Measurements from ENCODE around the gene FGD3.
"Not testable (repeated sequence)": the region's sequence is repeated elsewhere in the genome, so short reads cannot be mapped to it uniquely, and the experiment has no call there.

The FGD3 gene, protein sequence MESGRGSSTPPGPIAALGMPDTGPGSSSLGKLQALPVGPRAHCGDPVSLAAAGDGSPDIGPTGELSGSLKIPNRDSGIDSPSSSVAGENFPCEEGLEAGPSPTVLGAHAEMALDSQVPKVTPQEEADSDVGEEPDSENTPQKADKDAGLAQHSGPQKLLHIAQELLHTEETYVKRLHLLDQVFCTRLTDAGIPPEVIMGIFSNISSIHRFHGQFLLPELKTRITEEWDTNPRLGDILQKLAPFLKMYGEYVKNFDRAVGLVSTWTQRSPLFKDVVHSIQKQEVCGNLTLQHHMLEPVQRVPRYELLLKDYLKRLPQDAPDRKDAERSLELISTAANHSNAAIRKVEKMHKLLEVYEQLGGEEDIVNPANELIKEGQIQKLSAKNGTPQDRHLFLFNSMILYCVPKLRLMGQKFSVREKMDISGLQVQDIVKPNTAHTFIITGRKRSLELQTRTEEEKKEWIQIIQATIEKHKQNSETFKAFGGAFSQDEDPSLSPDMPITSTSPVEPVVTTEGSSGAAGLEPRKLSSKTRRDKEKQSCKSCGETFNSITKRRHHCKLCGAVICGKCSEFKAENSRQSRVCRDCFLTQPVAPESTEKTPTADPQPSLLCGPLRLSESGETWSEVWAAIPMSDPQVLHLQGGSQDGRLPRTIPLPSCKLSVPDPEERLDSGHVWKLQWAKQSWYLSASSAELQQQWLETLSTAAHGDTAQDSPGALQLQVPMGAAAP
- total RNA-seq = 228 to 306 (median 291) reads per million in 4 donors

DNA sequence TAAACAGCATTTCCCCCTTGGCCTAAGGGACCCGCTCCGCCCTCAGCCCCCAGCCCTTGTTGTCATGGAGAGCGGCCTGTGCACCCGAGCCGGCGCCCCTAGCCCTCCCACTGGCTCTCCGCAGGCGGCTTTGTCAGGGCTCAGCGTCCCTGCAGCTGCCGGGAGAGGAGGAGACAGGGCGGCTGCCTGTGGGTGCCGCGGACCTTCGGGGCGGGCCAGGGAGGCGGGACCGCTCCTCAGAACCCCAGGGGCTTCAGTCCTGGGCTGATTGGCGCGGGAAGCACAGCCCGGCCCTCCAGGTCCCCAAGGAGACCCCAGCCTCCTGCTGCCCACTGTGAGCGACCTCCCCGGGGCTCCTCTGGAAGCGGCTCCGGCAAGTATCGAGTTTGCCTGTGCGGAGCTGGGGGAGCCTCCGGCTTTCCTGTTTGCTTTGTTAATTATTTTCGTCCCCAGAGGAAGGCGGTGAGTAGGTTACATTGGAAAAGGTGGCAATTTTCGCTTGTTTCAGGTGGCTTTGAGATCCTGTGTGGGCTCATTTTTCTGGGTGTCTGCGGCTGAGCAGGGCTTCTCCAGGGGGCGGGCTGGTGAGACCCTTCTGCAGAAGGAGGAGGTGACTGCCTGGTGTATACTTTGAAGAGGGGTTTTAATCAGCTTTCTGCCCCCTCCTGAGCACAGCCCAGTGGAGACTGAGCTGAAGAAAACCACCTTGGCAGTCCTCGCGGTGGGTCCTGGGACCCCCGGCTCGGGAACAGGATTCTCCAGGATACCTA is at the start of gene FGD3:
Gene FGD3 (plus strand): TSS at position 256 of the 770 bp plus-strand sequence. CDS start 28,734 bp downstream, outside the sequence.
- DNase-seq = peak in 1 of 5 donors; percentile 30

DNA sequence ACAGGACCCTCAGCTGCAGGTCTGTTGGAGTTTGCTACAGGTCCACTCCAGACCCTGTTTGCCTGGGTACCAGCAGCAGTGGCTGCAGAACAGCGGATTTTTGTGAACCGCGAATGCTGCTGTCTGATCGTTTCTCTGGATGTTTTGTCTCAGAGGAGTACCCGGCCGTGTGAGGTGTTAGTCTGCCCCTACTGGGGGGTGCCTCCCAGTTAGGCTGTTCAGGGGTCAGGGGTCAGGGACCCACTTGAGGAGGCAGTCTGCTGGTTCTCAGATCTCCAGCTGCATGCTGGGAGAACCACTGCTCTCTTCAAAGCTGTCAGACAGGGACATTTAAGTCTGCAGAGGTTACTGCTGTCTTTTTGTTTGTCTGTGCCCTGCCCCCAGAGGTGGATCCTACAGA is 42.2 kb upstream of the FGD3 start:
- not testable (repeated sequence) for DNase-seq

DNA sequence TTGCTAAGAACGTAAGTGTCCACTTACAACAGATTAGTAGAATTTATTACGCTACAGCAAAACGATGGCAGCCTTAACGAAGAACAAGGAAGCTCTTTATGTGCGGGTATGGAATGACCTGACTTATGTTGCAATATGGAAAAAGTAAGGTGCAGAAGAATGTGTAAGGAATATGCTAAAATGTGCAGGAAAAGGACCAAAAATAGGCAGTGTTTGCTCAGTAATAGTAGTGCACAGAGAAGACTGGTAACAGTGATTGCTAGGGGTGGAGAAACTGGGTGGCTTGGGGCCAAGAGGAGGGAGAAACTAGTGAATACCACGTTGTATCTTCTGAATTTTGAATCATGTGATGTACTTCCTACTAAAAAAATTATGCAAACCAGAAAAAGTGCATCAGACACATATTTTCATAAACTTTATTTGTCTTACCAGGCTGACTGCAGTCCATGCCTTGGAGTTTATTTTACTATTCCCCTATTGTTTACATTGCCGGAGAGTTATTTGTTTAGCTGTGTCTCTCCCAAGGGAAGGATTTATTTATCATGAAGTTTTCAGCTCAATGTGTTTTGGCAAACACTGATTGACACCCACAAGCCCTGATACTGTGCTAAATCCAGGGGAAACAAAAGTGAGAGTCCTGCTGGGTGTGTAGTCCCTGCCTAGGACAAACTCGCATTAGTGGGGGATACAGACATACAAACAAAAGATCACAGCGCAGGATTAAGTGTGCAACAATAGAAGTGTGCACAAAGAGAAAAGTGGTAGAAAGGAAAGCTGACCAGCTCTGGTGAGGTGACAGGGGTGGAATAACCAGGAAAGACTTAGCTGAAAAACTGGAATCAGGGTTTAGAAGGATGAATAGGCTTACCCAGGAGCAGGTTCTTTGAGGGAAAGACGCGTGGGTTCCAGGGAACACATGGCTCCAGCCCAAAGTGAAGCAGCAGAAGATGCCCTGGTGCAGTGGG is 35.5 kb upstream of the FGD3 start:
- no peak for DNase-seq

DNA sequence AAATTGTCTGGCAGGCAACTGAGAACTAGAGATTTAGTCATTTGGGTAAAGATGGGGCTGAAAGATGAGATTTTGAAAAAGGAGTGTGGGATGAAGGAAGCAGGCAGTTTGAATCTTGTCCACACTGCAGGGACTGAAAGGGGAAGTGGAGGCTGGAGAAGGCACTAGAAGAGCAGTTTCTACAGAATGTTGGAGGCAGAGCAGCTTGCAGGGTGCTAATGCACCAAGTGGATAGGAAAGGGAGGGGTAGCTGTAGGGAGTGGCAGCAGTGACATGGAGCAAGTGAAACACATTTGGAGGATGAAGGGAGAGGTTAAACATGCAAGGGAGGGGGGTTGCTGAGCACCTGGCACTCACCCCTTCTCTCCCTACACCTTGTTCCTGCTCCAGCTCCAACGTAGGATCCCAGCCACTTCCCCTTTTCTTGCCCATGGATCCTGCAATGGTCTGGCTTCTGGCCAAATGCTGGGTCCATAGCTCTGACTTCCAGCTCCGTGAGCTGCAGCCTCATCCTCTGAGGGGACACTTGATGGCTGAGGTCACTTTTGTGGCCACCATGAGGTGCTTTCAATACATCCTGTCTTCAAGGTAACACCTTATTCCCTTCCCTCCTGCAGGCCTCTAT is 30.0 kb upstream of the FGD3 start:
- DNase-seq = no peak

DNA sequence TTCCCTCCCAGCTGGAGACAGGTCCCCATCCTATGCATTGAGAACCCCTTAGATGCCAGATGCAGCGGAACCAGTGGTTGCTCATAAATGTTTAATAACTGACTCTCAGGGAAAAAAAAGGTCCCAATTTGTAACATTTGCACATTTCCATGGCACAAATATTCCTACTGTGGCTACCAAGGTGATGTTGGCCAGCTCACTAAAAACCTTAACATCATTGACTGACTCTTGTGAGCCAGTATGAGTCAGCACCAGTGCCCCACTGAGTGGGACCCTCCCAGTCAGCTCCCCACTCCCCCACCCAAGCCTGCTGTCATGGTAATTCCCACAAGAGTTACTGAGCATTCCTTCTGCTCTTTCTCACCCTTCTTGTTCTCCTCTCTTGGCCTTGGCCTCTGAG is 26.9 kb upstream of the FGD3 start:
- no peak for DNase-seq

DNA sequence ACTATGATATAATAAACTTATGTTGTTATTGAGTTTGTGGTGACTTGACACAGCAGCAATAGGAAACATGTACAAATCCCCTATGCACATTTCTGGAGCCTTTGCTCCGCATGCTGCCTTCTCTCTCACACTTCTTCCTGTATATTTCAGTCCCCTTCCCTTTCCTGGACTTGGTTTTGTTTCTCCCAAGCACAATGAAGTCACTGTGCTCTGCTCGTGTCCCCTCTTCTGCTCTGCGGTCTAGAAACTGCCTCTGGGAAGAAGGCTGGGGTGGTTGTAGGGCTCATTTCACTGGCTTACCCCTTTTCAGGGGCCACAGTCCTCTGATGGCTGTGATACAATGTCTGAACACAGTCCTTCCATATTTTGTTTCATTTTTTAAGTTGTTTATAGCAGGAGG is 15.7 kb upstream of the FGD3 start:
- no peak for DNase-seq

DNA sequence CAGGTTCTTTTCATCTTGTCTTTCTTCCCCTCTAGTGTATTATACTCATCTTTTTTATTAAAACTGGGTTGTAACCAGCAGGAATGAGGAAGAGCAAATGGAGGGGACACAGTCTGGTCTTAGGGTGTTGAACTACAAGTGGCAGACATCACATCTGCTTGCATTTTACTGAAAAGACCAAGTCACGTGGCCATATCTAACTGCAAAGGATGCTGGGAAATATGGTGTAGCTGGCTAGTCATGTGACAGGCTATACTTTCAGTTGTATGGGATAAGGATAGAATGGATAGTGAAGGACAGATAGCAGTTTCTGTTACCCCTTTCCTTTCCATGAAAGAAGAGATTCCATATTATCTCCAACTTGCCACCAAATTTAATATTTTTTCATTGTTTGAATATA is 13.0 kb upstream of the FGD3 start:
- DNase-seq = no peak

DNA sequence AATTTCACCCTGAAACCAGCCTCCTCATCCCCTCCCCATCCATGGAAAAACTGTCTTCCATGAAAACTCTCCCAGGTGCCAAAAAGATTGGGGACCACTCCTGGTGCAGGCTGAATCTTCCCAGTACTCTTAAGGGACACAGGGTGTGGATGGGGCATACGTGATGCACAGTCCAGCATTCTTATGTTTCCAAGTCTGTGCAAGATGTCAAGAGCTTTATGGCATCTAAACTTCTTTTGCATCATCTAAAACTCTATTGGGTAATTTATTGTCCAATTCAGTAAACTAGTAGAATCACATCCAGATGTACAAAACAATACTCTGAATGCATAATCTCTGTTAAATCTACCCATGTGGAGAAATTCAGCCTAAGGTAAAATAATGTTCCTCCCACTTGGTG is 9.3 kb upstream of the FGD3 start:
- no peak for DNase-seq

DNA sequence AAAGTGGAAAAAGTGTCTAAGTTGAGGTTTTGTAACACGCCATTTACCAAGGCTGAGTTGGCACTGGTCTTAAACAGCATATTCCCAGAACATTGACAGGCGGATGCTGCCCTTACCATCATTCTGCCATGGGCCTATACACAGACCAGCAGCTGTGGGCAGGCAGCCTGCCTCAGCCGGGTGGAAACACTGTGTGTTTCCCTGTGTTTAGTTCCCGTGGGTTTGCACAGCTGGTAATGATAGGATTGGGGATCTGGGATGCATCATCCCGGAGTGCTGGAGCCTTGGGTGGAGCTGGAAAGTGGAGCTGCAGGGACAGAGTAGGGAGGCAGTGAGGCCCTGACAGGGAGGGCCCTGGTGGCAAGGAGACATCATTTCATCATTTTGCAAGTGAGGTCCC is 5.5 kb upstream of the FGD3 start:
- DNase-seq = no peak

DNA sequence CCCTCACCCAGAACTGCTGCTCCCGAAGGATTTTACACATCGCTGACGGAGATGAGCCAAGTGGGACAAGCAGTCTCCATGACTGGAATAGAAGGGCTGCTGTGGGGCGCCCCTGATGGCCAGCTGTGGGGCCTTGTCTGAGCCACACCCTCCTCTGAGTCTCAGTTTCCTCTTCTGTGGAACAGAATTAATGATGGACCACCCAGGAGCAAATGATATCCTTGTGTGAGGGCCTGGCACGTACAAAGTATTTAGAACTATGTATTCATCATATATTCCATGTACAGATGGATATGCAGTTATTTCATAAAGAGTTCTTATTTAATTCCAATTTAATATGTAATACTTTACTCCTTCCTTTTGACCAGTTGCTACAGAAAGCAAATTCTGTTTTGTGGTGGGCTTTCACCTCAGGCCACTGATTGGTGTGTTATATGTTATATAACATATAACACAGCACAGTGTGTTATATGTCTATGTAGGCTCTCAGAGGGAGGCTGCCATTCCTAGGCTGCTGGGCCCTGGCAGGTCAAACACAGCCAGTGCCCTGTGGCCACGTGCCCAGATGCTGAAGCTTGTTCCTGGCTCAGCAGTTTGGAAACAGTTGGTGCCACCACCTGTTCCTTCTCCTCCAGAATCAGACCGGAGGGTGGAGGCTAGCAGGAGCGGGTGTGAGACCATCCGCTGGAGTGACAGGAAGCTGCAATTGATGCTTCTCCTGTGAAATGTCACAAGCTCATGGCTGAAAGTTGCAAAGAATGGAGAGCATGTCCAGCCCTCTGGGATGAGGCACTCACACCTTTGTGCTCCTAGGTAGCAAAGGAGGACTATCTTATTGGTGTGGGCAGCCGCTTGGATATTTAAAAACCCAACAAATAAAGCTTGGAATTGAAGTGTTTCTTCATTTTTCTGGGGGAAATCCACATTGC is 4.4 kb upstream of the FGD3 start:
- no peak for DNase-seq

DNA sequence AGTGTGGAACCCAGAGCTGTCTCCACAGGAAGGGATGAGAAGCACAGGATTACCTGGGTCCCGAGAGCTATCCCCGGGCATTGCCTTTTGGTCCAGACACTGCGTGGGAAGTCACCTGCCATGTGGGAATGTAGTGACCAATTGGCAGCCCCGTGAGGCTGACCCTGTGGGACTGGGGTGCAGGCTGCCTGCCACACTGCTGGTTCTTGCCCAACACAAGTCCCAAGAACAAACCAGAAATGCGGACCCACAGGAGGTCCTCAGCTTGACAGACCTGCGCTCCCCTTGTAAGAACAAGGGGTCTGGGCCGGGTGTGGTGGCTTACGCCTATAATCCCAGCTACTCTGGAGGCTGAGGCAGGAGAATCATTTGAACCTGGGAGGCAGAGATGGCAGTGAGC is 2.4 kb upstream of the FGD3 start:
- DNase-seq = no peak

DNA sequence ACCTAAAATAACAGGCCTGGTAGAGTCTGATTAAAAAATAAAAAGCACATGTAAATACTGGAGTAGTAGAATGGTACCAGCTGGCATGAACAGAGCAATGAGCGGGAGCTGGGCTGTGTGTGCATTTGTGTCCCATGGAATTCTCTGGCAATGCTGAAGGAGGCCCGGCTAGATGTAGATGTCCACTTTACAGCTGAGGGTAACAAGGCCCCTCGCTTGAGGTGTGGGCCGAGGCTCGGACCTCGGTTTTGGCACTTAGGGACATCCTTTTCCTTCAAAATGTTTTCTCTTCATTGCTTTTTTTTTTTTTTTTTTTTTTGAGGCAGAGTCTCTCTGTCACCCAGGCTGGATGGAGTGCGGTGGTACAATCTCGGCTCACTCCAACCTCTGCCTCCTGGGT is 1.5 kb upstream of the FGD3 start:
- no peak for DNase-seq

DNA sequence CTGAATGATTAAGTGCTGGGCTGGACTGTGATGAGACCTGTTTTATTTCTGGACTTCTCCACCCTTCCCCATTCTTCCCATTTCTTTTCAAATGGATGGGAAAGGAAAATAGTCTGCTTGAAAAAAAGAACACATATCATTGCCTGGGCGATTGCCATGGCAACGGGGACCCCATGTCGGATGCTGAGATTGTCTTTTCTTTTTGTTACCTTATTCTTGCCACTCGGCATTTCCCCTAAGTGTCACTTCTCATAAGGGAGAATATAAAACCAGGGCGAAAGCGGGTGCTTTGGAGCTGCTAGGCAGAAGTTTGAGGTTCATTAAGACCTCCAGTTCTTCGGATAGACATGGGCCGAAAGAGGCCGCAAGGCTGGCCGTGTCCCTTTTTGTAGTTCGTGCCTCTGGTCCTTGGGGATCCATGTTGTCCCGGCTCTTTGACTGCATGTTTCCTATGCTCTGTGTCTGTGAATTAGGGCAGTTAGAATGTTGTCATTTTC is 763 bp downstream of the FGD3 start:
- DNase-seq = no peak

DNA sequence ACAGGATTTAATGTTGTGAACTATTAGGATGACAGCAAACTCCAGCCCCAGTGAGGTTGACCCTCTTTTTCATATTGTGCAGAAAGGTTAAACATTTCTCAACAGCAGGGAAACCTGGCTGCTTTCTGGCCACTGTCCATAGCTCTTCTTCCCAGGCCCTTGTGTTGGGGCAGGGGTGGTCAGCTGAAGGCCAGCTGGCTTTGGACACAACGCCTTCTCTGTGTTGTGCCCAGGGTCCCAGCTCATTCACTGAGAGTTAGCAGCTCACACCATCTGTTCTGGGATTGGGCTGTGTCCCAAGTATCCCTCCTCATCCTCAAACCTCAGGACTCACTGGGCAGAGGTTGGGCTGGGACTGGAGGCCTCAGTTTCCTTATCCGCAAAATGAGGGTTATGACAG is 1.3 kb downstream of the FGD3 start:
- DNase-seq = no peak

DNA sequence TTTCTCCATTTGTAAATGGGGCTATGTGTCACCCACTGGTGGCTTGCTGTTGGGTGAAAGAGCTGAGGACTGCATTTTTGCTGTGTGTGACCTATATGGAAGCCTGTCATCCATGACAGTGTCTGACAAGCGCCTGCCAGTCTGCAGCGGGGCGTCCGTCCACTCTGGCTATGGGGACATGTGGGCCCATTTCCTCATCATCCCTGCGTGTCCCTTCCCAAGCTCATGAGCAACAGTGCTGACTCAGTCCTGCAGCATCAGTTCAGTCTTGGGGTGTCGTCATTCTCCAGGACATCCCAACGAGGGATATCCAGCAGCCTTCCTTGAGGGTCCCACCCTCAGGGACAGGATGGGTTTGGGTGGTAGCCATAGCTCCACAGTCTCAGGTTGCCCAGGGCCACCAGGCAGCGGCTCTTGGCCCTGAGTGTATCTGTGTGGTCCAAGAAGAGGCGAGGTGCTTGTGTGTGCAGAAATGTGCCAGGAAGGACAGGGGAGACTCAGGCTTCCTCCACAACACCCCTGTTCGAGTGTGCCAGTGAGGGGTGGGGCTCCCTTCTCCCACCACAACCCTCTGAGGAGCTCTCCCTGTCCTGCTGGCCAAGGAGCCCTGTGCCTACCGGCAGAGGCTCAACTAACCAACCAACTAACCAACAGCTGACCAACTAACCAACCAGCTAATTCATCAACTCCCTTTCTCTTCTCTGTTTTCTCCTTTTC is 2.1 kb downstream of the FGD3 start:
- DNase-seq = no peak

DNA sequence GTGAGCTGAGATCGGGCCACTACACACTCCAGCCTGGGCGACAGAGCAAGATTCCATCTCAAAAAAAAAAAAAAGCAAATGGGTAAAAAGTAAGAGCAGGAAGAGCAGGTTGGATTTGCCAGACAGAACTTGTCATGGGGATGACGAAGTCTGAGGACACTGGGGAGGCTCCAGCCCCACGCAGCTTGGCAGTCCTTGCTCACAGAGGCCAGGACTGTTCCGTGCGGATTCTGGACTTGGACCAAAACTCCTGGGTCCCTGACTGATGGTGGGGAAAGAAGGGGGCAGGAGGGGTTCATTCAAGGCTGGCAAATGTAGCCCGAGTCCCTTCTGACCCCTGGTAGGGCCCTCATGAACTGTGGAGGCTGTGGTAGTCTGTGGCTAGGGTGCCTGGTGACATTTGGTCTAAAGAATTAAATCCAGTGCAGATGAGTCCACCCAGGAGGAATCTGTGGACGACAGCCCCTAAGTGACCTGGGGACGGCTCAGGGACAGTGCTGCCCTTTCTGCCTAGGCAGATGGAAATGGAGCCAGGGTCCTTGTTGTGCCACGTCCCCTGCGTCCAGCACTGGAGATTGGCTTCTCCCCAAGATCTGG is 3.1 kb downstream of the FGD3 start:
- DNase-seq = no peak

DNA sequence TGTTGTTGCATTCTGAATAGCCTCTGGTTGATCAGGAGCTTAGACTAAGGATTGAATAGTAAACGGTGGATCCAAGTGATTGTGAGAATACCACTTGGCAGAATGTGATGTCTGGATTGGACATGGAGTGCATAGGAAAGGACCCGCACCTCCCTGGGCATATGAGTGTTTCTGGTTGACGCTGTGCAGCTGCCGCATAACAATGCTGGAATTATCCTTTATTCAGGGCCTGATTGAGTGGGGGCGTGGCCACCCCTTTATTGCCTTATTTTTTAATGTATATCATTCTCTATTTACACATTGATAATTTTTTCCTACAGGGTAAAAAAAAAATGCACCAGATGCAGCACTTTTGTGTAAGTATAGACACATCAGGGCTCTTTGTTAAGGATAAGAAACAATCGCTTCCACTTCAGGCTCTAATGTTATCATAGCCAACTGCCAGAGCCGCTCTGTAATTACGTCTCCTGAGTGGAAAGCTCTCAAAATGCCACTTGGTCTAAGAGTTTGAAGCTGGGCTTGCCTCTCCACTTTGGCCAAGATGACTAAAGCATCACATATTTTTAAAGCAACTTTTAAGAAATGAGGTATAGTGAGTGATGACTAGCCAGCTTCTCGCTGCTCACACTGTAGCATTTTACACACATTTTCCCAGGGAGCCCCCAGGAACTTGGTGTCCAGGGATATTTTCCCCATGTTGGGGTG is 5.7 kb downstream of the FGD3 start:
- no peak for DNase-seq

DNA sequence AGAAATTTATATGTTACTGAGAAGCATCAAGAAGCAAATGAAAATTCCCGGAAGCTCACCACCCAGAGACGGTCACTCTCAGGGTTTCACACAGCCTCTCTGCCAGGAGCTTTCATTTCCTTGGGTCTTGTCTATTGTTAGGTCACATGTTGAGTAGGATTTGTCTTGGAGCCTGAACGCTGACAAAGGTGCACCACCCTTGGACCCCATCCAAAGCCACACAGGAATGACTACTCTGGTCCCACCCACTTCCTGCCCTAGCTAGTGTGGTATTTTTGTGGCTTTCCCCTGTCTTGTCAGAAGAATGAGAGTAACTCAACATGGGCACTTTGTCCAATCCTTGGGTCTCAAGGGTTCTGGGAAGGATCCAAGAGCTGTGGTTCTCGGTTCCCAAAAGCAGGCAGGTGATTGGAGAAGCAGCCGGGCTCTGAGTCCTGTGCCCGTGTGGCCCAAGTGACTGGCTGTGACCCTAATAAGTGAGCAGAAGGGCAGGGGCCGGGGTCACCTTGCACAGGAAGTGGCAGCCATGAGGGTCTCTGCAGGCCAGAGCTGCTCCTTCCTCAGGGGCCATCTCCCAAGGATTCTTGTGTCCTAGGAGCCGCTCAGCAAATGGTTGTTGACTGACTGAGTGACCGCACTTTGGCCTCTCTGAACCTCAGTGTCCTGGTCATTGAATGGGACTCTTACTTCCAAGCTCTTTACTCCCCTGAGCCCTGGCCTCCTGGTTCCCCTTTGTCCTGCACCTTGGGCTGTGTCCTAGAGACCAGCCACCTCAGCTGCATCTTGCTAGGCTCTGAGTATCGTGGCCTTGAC is 6.9 kb downstream of the FGD3 start:
- peak; percentile 59 to 88 (median 76) for DNase-seq

Data from T-helper 1 cell (primary cell).